GM18858 (cell line): ENCODE data around the gene PRUNE2.
"Not testable (repeated sequence)": the region's sequence is repeated elsewhere in the genome, so short reads cannot be mapped to it uniquely, and the experiment has no call there.

Source experiments
- ATAC-seq: cut with Tn5 transposase; IDR thresholded peaks from one replicate; pipeline ENCODE4 v1.9.1; 2021; ENCODE audit not compliant: unreplicated experiment

PRUNE2 gene

DNA sequence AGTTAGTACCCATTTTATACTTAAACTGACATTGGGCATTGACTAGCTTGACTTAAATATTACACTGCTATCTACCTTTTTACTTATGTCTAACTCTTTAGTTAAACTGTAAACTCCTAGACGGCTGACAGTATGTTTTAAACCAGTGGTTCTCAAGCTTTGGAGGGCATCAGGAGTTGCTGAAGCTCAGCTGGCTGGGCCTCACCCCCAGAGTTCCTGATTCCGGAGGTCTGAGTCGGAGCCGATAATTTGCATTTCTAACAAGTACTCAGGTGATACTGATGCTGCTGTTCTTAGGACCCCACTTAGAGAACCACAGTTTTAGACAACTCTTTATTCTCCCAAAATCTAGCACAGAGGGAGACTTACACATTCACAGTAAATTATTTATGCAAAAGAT, 205.0 kb downstream of the PRUNE2 start:
- no peak for ATAC-seq

DNA sequence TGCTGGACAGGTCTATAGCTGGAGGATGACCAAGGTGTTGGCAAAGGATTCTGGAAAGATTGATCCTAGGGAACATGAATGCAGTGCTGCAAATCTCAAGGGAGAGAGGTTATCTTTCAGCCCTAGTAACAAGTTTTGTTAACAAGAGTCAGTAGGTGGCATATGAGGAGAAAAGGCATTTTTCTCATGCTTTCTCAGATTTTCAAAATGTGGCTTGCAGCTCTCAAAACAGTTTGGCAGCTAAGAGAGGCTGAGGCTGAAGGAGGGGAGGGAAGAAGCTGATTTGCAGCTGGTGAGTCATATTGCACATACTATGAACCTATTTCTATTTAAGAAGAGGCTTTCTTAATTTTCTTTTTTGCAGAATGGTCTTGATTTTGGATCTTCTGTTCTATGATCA, 205.9 kb downstream of the PRUNE2 start:
- ATAC-seq: no peak

DNA sequence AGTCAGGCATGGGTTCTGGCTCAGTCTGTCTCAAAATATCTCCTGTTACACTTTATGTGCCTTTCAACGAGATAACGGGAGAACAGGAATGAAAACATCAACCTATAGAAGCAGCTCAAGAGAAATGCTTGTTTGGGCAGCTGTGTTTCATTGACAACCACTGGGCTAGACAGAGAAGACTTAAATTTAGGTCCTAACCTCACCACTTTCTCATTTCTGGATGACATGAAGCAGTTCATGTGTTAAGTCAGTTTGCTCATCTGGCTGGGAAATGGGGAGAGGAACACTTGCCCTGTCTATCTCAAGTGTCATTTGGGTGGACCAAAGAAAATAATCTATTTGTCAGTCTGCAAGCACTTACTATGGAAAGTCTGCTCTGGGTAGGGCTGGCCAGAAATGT, 208.4 kb downstream of the PRUNE2 start:
- ATAC-seq: no peak

DNA sequence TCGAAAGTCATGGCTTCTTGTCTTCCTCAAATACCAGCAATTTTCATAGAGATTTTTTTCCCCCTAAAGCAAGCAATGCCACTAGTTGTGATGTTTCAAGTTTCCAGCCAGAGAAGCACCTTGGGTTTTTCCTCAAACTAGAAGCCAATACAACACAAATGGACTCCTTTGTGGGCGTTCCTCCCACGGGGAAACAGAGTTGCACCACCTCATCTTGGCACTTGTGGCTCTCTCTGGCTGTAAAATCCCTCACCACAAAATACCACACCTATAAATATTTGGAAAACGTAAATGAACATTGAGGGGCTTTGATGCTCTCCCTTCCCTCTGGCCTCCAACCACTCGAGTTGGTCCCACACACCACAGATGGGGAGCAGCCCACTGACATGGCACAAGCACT, 208.8 kb downstream of the PRUNE2 start:
- no peak for ATAC-seq

DNA sequence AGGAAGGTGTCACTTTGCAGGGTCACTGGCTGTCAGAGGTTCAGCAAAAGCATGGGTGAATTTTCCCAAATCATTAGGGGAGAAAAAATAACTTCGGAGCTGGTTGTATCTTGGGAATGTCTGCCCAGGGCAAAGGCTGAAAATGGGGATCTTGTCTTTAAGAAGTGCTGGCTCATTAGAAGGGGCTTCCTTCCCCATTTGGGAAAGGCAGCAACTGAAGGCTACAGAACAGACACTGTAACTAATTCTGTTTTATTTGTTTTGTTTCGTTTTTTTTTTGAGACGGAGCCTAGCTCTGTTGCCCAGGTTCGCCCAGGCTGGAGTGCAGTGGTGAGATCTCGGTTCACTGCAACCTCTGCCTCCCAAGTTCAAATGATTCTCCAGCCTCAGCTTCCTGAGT, 212.0 kb downstream of the PRUNE2 start:
- ATAC-seq: no peak

DNA sequence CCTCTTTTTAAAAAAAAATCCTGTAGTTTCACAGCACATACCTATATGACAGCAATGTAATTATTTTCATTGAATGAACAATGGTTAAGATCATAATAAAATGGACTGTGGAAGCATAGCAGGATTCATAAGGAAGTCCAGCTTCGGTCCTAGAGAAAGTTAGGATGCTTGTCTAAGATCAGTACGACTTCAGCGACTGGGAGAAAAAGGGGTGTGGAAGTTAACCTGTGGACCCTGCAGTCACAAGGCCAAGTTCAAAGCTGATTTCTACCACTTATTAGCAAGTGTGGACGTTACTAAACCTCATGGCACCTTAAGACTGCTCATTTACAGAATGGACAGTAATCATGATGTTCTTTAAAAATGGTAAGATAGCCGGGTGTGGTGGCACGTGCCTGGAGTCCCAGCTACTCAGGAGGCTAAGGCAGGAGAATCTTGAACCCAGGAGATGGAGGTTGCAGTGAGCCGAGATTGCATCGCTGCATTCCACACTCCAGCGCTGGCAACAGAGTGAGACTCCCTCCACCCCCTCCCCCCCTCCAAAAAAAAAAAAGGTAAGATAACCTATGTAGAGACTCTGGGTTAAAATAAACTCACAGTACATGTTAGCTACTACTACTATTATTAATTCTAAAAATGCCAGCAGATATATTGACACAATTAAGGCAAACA, 213.3 kb downstream of the PRUNE2 start:
- ATAC-seq: no peak

DNA sequence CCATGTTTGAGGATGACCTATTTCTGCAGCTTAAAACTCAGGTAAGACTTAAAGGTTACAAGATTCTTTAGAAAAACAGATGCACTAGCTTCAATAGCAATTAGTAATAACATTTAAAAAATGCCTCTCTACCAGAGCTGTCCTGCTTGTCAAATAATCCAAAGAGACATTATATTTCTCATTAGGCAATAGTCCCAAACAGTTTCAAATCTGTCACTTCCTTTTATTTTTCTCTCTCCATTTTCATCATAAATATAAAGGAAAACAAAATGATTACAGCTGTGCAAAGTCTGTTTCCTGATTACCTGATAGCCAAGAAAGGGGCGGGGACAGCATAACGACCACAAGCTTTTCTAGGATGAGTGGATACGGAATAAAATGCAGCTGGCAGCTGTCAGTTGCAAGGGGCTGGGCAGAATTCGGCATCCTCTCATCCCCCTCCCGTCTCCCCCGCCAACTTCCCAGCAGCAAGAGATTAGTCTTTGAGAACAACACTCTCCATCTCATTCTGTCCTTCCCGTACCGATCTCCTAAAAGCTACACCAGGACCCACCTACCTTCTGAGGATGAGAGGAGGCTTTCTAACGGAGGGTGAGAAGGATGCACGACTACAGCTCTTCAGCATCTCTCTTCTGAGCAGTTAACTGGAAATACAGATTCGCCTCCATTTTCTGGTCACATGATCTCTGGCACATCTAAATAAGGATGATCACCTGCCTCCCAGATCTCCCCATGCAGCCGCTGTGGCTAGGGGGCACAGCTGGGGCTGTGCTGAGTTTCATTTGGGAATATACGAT, 214.2 kb downstream of the PRUNE2 start:
- ATAC-seq: no peak

DNA sequence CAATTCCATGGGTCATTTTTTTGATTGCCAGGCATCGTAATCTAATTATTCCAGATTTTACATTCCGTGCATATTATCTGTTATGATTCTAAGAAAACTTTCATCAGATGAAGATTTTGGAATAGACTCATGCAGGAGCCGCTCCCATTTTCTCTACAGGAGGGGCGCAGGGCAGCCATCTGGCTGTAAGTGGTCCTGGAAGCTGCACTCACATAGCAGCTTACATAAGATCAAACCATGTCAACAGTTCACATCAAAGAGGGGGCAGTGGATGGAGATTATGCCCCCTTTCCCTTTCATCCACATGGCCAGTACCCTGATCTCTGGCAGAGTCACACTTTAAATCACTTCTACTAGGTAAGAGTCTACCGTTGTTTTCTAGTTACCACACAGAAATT, 214.9 kb downstream of the PRUNE2 start:
- ATAC-seq: no peak

DNA sequence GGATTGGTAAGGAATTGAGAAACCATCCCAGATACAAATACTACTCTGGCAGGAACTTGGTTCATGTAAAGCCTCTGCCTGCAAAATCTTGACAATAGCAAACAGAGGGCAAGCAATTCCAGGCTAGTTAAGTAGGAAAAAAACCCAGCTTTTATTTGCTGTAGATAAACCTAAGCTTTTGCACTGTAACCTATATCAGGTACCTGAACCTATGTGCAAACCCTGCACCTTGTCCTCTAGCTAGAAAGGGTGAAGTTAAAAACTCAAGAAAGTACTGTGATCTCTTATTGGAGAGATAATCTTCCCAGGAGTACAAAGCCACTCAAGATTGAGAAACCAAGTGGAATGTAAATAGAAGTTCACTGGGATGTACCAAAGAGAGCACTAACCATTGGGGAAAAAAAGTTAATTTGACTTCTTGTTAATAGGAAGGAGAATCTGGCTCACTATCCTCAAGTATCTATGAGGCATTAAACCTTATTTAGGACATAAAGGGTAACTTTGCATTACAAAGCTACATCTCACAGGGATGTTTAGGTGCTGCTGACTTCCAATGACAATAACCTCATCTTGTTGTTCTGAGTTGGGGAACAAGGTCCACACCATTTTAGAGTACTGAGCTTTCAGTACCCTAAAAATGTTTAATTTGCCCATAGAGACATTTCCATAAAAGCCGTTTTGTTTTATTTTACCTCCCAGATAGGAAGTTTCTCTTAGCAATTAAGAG, 215.5 kb downstream of the PRUNE2 start:
- no peak for ATAC-seq

DNA sequence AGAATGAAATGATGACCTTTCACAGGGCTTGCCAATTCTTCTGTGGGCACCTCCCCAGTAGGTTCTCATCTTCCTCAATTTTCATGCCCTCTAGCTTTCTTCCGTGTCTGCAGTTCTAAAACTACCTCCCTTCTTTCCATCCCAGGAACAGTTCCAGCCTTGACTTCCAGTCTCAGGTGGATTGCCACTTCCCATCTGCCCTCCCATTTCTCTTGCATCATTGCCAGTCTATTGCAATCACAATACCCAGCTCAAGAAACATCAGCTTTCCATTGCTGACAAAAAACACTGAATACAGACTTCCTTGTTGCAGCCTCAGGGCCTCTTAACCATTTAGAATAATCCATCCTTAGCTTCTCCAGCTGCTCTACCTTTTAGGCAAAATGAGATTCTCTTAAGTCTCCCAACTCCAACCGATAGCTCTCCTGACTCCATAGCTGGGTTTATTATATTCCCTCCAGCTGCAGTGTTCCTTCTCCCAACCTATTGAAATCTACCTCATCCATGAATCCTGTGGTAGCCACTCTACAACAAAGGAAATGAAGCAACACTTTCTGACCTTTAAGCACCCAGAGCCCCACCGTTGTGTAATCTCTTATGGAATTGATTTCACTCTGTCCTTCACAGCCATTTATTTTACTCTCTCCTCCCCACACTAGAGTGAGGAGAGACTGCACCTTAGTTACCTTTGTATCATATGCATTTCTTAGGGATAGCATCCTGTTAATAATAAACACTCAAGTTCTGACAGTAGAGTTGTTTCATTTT, 217.3 kb downstream of the PRUNE2 start:
- no peak for ATAC-seq

DNA sequence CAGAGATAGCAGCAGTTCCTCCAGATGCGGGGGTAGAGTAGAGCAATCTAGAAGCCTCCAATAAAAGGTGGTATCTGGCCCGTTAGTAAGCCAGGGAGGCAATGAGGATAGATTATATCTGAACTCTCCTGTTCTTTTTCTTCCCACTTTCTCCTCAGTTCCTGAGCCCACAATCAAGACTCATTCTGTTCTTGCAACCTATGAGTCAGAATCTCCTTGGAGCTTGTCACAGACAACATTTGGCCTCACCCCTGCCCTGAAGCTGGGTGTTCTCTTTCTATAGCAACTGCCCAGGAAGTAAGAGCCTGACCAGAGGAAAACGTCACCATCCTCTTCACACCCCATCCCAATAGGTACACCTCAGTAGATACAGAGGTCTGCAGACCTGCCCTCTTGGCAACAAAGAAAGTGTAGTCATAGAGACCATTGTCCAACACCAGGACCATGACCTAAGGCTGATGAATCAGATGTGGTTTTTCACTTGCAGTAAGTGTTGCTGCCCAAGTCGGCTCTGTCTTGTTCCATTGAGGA, 218.0 kb downstream of the PRUNE2 start:
- no peak for ATAC-seq

DNA sequence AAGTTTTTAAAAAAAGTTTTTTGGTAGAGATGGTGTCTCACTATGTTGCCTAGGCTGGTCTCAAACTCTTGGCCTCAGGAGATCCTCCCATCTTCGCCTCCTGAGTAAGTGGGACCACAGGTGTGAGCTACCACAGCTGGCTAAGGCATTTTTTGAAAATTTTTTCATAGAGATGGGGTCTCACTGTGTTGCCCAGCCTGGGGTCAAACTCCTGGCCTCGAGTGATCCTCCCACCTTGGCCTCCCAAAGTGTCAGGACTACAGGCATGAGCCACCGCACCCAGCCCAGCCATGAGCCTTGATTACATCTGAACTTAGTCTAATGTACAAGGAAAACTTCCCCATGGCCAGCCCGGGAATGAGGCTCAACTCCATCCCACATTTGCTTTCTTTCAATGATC, 219.2 kb downstream of the PRUNE2 start:
- ATAC-seq: no peak

DNA sequence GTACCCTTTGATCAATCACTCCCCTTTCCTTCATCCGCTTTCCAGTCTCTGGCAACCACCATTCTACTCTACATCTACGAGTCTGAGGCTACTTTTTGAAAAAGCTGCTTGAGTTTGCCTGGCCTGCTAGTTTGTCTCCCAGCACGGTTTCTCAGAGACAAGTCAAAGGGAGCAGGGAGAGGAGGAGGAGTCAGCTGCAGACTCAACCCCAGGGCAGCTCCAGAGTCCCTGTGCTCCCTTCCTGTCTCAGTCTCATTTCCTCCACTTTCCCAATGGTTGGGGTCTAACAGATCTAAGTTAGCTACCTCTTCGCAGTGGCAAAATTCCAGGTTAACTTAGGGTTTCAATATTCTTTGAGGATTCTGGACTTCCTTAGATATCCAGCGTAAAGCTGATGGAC, 221.7 kb downstream of the PRUNE2 start:
- ATAC-seq: no peak

DNA sequence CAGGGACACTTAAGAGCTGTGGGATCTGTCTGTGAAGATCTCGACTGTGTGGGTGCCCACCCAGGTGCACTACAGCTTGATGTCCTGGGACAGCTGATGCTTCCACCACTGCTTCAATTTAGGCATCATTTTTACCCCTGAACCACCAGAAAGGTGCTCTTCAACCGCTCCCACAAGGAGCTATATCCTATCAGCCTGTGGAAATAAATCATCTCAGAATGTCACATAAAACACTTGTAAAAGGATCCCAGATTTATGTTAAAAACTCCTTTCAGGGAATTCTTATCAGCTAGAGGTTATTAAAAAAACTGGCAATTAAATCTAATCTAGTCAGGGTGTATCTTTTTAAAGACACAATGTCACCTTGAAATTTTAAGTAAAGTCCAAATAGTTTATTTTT, 224.4 kb downstream of the PRUNE2 start:
- no peak for ATAC-seq

DNA sequence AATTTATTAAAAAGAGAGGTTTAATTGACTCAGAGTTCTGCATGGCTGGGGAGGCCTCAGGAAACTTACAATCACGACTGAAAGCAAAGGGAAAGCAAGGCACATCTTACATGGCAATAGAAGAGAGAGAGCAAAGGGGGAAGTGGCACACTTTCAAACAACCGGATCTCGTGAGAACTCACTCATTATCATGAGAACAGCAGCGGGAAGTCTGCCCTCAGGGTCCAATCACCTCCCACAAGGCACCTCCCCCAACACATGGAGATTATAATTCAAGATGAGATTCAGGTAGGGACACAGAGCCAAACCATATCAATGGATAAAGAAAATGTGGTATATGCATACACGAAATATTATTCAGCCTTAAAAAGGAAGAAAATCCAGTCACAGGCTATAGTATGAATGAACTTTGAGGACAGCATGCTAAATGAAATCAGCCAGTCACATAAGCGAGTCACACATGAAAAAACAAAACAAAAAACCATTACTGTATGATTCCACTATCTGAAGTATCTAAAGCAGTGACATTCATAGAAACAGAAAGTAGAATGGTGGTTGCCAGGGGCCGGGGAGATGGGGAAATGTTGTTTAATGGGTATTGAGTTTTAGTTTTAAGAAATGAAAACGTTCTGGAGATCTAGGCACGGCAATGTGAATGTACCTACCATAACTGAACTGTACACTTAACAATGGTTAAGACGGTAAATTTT, 225.0 kb downstream of the PRUNE2 start:
- ATAC-seq: no peak

DNA sequence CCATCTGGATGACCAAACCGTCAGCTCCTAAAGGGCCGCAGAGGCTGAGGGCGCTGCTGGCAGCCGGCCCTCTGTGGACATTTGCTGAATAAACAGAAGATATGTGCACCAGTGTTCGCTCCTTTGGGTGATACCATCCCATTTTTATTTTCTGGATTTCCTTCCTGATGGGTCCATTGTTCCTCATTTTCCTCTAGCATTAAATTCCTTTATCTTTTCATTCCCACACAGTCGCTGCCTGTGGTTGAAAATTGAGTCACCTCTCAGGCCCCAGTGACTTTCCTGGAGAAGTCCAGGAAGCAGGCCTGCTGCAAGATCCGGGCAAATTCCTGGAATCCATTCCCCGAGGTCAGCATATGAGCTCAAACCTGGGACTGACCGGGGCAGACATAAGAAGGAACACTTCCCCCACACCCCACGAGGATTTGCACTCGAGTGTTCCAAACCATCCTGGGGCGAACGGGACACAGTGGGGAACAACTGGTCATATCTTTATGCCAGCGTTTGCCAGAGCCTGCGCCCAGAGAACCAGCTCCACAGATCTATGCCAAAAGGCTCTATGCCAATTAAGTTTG, 228.3 kb downstream of the PRUNE2 start:
- no peak for ATAC-seq

DNA sequence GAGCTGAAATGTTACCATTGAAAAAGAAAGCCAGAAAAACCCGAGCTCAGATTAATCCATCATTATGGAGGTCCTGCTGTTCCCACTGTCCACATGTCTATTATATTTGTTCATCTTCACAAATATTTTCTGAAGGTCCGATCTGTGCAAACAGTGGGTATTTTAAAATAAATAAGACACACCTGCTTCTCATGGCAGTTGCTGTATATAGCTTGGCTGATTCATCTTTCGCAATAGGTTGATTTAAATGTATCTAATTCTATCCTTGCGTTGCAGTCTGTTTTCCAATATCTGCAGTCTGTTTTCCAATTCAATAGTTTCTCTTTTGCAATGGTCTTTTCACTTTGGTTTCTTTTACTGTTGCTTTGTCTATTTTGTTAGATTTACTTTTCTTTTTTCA, 229.1 kb downstream of the PRUNE2 start:
- no peak for ATAC-seq

DNA sequence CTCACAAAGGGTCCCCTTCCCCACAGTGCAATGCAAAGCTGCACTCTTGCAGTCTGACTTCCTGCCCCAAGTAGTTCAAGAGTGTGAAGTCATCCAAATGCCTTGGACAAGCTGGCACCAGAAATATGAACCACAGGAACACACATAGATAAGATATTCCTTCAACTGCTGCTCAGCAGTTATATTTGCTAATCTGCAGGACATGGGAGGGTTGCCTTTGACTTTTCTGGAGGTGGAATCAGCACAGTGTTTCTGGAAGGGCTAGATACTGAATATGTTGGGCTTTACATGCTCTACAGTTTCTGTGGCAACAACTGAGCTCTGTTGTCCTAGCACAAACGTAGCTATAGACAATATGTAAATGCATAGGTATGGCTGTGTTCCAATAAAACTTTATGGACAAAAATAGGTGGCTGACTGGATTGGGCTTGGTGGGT, 238.4 kb downstream of the PRUNE2 start:
- ATAC-seq: no peak

DNA sequence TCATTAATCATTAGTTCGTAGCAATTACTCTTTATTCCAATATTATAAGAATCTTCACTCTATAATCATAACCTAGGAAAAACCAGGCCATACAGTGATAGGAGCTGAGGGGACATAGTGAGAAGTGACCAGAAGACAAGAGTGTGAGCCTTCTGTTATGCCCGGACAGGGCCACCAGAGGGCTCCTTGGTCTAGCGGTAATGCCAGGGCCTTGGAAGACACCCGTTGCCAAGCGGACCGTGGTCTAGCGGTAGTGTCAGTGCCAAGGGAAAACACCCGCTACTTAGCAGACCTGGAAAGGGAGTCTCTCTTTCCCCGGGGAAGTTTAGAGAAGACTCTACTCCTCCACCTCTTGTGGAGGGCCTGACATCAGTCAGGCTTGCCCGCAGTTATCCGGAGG, 239.9 kb downstream of the PRUNE2 start:
- ATAC-seq: not testable (repeated sequence)

DNA sequence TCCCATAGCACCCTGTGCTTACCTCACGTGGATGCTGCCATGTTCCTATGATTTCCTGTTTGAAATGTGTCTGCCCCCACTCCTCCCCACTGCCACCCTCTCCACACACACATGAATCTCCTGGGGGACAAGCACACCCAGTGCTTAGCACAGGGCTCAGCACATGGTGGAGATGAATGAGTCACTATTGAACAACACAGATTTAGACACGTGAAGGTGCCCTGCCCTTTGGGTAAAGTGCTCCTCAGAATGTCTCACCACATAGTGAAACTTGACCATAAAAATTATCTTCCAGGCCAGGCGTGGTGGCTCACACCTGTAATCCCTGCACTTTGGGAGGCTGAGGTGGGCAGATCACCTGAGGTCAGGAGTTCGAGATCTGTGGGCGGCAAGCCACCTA, 240.5 kb downstream of the PRUNE2 start:
- no peak for ATAC-seq
